ENCODE results near the gene EPS8L1. TPM values are rescaled to one million over a fixed set of nuclear protein-coding genes. Genes with fewer than 3 reads are reported as not detected.
"Not testable (repeated sequence)": the region's sequence is repeated elsewhere in the genome, so short reads cannot be mapped to it uniquely, and the experiment has no call there.

EPS8L1 gene
- total RNA-seq, 2 donors from 2014 or later = 29.4 to 52.8 TPM

- Histone ChIP-seq H3K9ac (ENCODE audit: extremely low read depth, low read length, poor library complexity, severe bottlenecking) (no peak overlapping the region), H3K4me3 (ENCODE audit: low read length) (no peak overlapping the region), H3K27ac (ENCODE audit: low read depth, low read length) (no peak overlapping the region), H3K36me3 (ENCODE audit: control insufficient read depth, insufficient read depth, low read length) (peaks cover 66% of the 10 kb centered on the region), H3K4me1 (ENCODE audit: control insufficient read depth, insufficient read depth, low read length) (no peaks in the 10 kb centered on the region), H3K9me3 (ENCODE audit: control insufficient read depth, low read length) (peaks cover 5% of the 10 kb centered on the region), H3K27me3 (ENCODE audit: control insufficient read depth, insufficient read depth, low read length, poor library complexity, severe bottlenecking) (no peaks in the 10 kb centered on the region)
- WGBS, 2 experiments (ENCODE audit: insufficient coverage in 1 of 2, insufficient read length in 1 of 2) = 90 to 93% methylated on average over 7 of the region's 7 CpGs
- Mint-ChIP-seq H3K9me3 (no peaks in the 10 kb centered on the region), H3K4me3 (no peak overlapping the region), H3K4me1 (no peaks in the 10 kb centered on the region), H3K27me3 (ENCODE audit: insufficient read depth) (no peaks in the 10 kb centered on the region), H3K36me3 (ENCODE audit: low read depth) (peaks cover 21% of the 10 kb centered on the region), H3K27ac (no peak overlapping the region)
- TF ChIP-seq CTCF (conservative IDR thresholded peaks at IDR 0.05) = no peak
- no peak for DNase-seq
These were observed 46.9 kb upstream of the EPS8L1 start for GRCh38 chr19:55028757-55029156.

- H3K36me3 Mint-ChIP-seq (ENCODE audit: low read depth) = peaks cover 18% of the 10 kb centered on the region
- no peaks in the 10 kb centered on the region for H3K9me3 Mint-ChIP-seq
- peaks cover under 1% of the 10 kb centered on the region for H3K9me3 ChIP-seq (ENCODE audit: control insufficient read depth, low read length)
- no peak for DNase-seq
- H3K27ac Mint-ChIP-seq = no peak overlapping the region
- H3K9ac ChIP-seq (ENCODE audit: extremely low read depth, low read length, poor library complexity, severe bottlenecking) = no peak overlapping the region
- WGBS, 2 experiments (ENCODE audit: insufficient coverage in 1 of 2, insufficient read length in 1 of 2) = 92 to 97% methylated on average over 6 to 7 of the region's 7 CpGs
- no peak overlapping the region for H3K4me3 Mint-ChIP-seq
- peaks cover 59% of the 10 kb centered on the region for H3K36me3 ChIP-seq (ENCODE audit: control insufficient read depth, insufficient read depth, low read length)
- H3K27me3 Mint-ChIP-seq (ENCODE audit: insufficient read depth) = no peaks in the 10 kb centered on the region
- no peak overlapping the region for H3K27ac ChIP-seq (ENCODE audit: low read depth, low read length)
- no peaks in the 10 kb centered on the region for H3K4me1 ChIP-seq (ENCODE audit: control insufficient read depth, insufficient read depth, low read length)
- H3K27me3 ChIP-seq (ENCODE audit: control insufficient read depth, insufficient read depth, low read length, poor library complexity, severe bottlenecking) = no peaks in the 10 kb centered on the region
- no peak overlapping the region for H3K4me3 ChIP-seq (ENCODE audit: low read length)
- H3K4me1 Mint-ChIP-seq = no peaks in the 10 kb centered on the region
- no peak for TF ChIP-seq CTCF (conservative IDR thresholded peaks at IDR 0.05)
These were observed 44.5 kb upstream of the EPS8L1 start for GRCh38 chr19:55031178-55031577.

DNA sequence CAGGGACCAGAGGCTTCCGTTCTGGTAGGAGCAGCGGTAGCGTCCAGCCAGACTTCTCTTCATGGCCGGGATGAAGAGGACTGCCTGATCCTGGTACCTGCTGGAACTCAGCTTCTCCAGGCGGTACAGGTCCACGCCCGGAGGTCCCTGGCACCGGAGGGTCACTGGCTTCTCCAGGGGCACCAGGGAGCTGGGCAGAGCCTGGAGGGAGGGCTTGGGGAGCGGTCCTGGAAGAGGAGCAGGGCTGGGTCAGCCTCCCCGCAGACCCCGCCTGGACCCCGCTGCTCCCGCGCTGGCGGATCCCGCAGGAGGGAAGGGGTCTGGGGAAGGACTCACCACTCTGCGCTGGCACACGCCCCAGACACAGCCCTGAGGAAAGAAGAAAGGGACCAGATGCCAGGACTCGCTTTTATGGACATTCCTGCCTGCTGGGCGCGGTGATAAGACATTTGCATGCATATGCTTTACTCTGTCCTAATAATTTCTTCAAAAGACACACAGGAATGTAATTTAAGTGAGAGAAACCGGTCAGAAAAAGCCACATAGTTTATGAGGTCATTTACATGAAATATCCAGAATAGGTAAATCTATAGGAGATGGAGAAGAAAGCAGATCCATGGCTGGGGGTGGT is 43.4 kb upstream of the EPS8L1 start:
- DNase-seq = no peak
- H3K9ac ChIP-seq (ENCODE audit: extremely low read depth, low read length, poor library complexity, severe bottlenecking) = no peak overlapping the region
- H3K4me1 ChIP-seq (ENCODE audit: control insufficient read depth, insufficient read depth, low read length) = no peaks in the 10 kb centered on the region
- TF ChIP-seq CTCF (conservative IDR thresholded peaks at IDR 0.05) = no peak
- peaks cover 55% of the 10 kb centered on the region for H3K36me3 ChIP-seq (ENCODE audit: control insufficient read depth, insufficient read depth, low read length)
- H3K36me3 Mint-ChIP-seq (ENCODE audit: low read depth) = peaks cover 17% of the 10 kb centered on the region
- no peaks in the 10 kb centered on the region for H3K4me1 Mint-ChIP-seq
- no peak overlapping the region for H3K4me3 Mint-ChIP-seq
- H3K27me3 Mint-ChIP-seq (ENCODE audit: insufficient read depth) = no peaks in the 10 kb centered on the region
- no peak overlapping the region for H3K4me3 ChIP-seq (ENCODE audit: low read length)
- no peaks in the 10 kb centered on the region for H3K27me3 ChIP-seq (ENCODE audit: control insufficient read depth, insufficient read depth, low read length, poor library complexity, severe bottlenecking)
- no peaks in the 10 kb centered on the region for H3K9me3 ChIP-seq (ENCODE audit: control insufficient read depth, low read length)
- no peak overlapping the region for H3K27ac ChIP-seq (ENCODE audit: low read depth, low read length)
- no peak overlapping the region for H3K27ac Mint-ChIP-seq
- H3K9me3 Mint-ChIP-seq = no peaks in the 10 kb centered on the region
- WGBS, 2 experiments (ENCODE audit: insufficient coverage in 1 of 2, insufficient read length in 1 of 2) = 95 to 97% methylated on average over 18 to 22 of the region's 22 CpGs

DNA sequence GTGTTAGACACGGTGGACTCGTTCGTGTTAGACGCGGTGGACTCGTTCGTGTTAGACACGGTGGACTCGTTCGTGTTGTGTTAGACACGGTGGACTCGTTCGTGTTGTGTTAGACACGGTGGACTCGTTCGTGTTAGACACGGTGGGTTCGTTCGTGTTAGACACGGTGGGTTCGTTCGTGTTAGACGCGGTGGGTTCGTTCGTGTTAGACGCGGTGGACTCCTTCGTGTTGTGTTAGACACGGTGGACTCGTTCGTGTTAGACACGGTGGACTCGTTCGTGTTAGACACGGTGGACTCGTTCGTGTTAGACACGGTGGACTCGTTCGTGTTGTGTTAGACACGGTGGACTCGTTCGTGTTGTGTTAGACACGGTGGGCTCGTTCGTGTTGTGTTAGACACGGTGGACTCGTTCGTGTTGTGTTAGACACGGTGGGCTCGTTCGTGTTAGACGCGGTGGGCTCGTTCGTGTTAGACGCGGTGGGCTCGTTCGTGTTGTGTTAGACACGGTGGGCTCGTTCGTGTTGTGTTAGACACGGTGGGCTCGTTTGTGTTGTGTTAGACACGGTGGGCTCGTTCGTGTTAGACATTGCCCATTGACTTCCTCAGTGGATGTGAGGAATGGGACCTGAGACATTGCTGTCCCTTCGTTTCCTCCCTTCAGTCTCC is 42.6 kb upstream of the EPS8L1 start:
- not testable (repeated sequence) for H3K4me1 ChIP-seq (ENCODE audit: control insufficient read depth, insufficient read depth, low read length); H3K27me3 ChIP-seq (ENCODE audit: control insufficient read depth, insufficient read depth, low read length, poor library complexity, severe bottlenecking); H3K9ac ChIP-seq (ENCODE audit: extremely low read depth, low read length, poor library complexity, severe bottlenecking); H3K27ac ChIP-seq (ENCODE audit: low read depth, low read length); H3K27me3 Mint-ChIP-seq (ENCODE audit: insufficient read depth); H3K4me3 ChIP-seq (ENCODE audit: low read length); H3K4me1 Mint-ChIP-seq; DNase-seq; H3K9me3 Mint-ChIP-seq; H3K9me3 ChIP-seq (ENCODE audit: control insufficient read depth, low read length); H3K4me3 Mint-ChIP-seq
- H3K36me3 ChIP-seq (ENCODE audit: control insufficient read depth, insufficient read depth, low read length) = peaks cover 52% of the 10 kb centered on the region
- Mint-ChIP-seq H3K36me3 (ENCODE audit: low read depth) (peaks cover 17% of the 10 kb centered on the region), H3K27ac (peak overlapping the region; percentile 74)
- 90 to 96% methylated on average over 19 to 58 of the region's 70 CpGs for WGBS, 2 experiments (ENCODE audit: insufficient coverage in 1 of 2, insufficient read length in 1 of 2)

All from endodermal cell (in vitro differentiated cells).